Measurements from ENCODE around the gene ARID5B.

The ARID5B gene

GRCh38 chr10:61855771-61856170, 45.7 kb upstream of the ARID5B start:
- Histone ChIP-seq H3K79me2 (ENCODE audit: insufficient read depth, low read length) (no peaks in the 10 kb centered on the region), H3K27me3 (ENCODE audit: insufficient read depth, low read length, poor library complexity, severe bottlenecking) (no peaks in the 10 kb centered on the region), H3F3A (ENCODE audit: low read depth) (no peaks in the 10 kb centered on the region), H3K36me3 (ENCODE audit: insufficient read depth, low read length) (no peaks in the 10 kb centered on the region), H3K9me2 (replicated peaks; ENCODE audit: low read depth, low read length) (no peaks in the 10 kb centered on the region), H4K20me1 (ENCODE audit: insufficient read depth, low read length, poor library complexity, severe bottlenecking) (no peaks in the 10 kb centered on the region), H3K4me3 (ENCODE audit: low read length, poor library complexity, severe bottlenecking) (no peak overlapping the region), H3K9ac (ENCODE audit: low read depth, low read length, poor library complexity, severe bottlenecking) (peak overlapping the region; percentile 37), H3K4me2 (ENCODE audit: low read depth, low read length, poor library complexity, severe bottlenecking) (no peak overlapping the region), H3K4me1 (ENCODE audit: insufficient read depth, low read length, poor library complexity, severe bottlenecking) (peaks cover 22% of the 10 kb centered on the region), H3K9me3 (ENCODE audit: insufficient read depth, low read depth, low read length) (no peaks in the 10 kb centered on the region), H2AFZ (ENCODE audit: low read length) (peak overlapping the region; percentile 38; the same call in 1 of the 2 replicates)
- TF ChIP-seq CTCF (conservative IDR thresholded peaks at IDR 0.05; ENCODE audit: low read length) (no peak), EZH2phosphoT487 (IDR thresholded peaks at IDR 0.05; ENCODE audit: borderline replicate concordance) (no peak)

- H4K20me1 ChIP-seq (ENCODE audit: insufficient read depth, low read length, poor library complexity, severe bottlenecking): no peaks in the 10 kb centered on the region
Observed at GRCh38 chr10:61857746-61858145, 43.8 kb upstream of the ARID5B start.

GRCh38 chr10:61859786-61860185, 41.7 kb upstream of the ARID5B start:
- H2AFZ ChIP-seq (ENCODE audit: low read length): no peak overlapping the region
- peaks cover 10% of the 10 kb centered on the region for H3K4me1 ChIP-seq (ENCODE audit: insufficient read depth, low read length, poor library complexity, severe bottlenecking)

More at GRCh38 chr10:61857746-61858145, 43.8 kb upstream of the ARID5B start:
- H2AFZ ChIP-seq (ENCODE audit: low read length): no peak overlapping the region
- peaks cover 10% of the 10 kb centered on the region for H3K4me1 ChIP-seq (ENCODE audit: insufficient read depth, low read length, poor library complexity, severe bottlenecking)
- H3K79me2 ChIP-seq (ENCODE audit: insufficient read depth, low read length): no peaks in the 10 kb centered on the region
- H3K36me3 ChIP-seq (ENCODE audit: insufficient read depth, low read length): no peaks in the 10 kb centered on the region
- H3K9me3 ChIP-seq (ENCODE audit: insufficient read depth, low read depth, low read length): no peaks in the 10 kb centered on the region
- H3F3A ChIP-seq (ENCODE audit: low read depth): no peaks in the 10 kb centered on the region
- H3K4me2 ChIP-seq (ENCODE audit: low read depth, low read length, poor library complexity, severe bottlenecking): no peak overlapping the region
- no peaks in the 10 kb centered on the region for H3K9me2 ChIP-seq (replicated peaks; ENCODE audit: low read depth, low read length)
- H3K4me3 ChIP-seq (ENCODE audit: low read length, poor library complexity, severe bottlenecking): no peak overlapping the region
- H3K9ac ChIP-seq (ENCODE audit: low read depth, low read length, poor library complexity, severe bottlenecking): no peak overlapping the region
- H3K27me3 ChIP-seq (ENCODE audit: insufficient read depth, low read length, poor library complexity, severe bottlenecking): no peaks in the 10 kb centered on the region
- TF ChIP-seq CTCF (conservative IDR thresholded peaks at IDR 0.05; ENCODE audit: low read length) (no peak), EZH2phosphoT487 (IDR thresholded peaks at IDR 0.05; ENCODE audit: borderline replicate concordance) (no peak)

More at GRCh38 chr10:61859786-61860185, 41.7 kb upstream of the ARID5B start:
- Histone ChIP-seq H3F3A (ENCODE audit: low read depth) (no peaks in the 10 kb centered on the region), H3K4me2 (ENCODE audit: low read depth, low read length, poor library complexity, severe bottlenecking) (no peak overlapping the region), H3K36me3 (ENCODE audit: insufficient read depth, low read length) (no peaks in the 10 kb centered on the region), H3K4me3 (ENCODE audit: low read length, poor library complexity, severe bottlenecking) (no peak overlapping the region), H3K27me3 (ENCODE audit: insufficient read depth, low read length, poor library complexity, severe bottlenecking) (no peaks in the 10 kb centered on the region), H3K9me3 (ENCODE audit: insufficient read depth, low read depth, low read length) (no peaks in the 10 kb centered on the region), H3K9me2 (replicated peaks; ENCODE audit: low read depth, low read length) (no peaks in the 10 kb centered on the region), H3K9ac (ENCODE audit: low read depth, low read length, poor library complexity, severe bottlenecking) (no peak overlapping the region), H4K20me1 (ENCODE audit: insufficient read depth, low read length, poor library complexity, severe bottlenecking) (no peaks in the 10 kb centered on the region), H3K79me2 (ENCODE audit: insufficient read depth, low read length) (no peaks in the 10 kb centered on the region)
- no peak for TF ChIP-seq CTCF (conservative IDR thresholded peaks at IDR 0.05; ENCODE audit: low read length)
- TF ChIP-seq EZH2phosphoT487 (IDR thresholded peaks at IDR 0.05; ENCODE audit: borderline replicate concordance): no peak
